Stimulated activated CD8-positive, alpha-beta memory T cell treated with anti-CD3 and anti-CD28 coated beads, Interleukin-15, amount 100 ng/mL, for 48 hours (primary cell): ENCODE data around the gene NHERF2.
A peak's percentile ranks its signal among the peaks of the same experiment; 100 is the strongest.

ENCODE experiments used
- DNase-seq, 2 donors: peaks; one replicate each; pipeline ENCODE4 v3.0.0-alpha.2; 2020; ENCODE audit warnings: low read depth in 2 of 2

Gene NHERF2

GRCh38 chr16:2040787-2041522 is 14.3 kb downstream of the NHERF2 start:
- no peak for DNase-seq

GRCh38 chr16:2042171-2042985 is 15.7 kb downstream of the NHERF2 start:
- DNase-seq = no peak

GRCh38 chr16:2042986-2043666 is 16.4 kb downstream of the NHERF2 start:
- no peak for DNase-seq

GRCh38 chr16:2043667-2044451 is 17.2 kb downstream of the NHERF2 start:
- no peak for DNase-seq

GRCh38 chr16:2044541-2044940 is 17.8 kb downstream of the NHERF2 start:
- no peak for DNase-seq

GRCh38 chr16:2045965-2046892 is 19.5 kb downstream of the NHERF2 start:
- no peak for DNase-seq

GRCh38 chr16:2046893-2047329 is 20.2 kb downstream of the NHERF2 start:
- DNase-seq = no peak

GRCh38 chr16:2047330-2048115 is 20.8 kb downstream of the NHERF2 start, which contains the start of the genes NTHL1 and TSC2:
Gene NTHL1 (minus strand): TSS chr16:2047834. CDS start chr16:2047823, 11 bp downstream.
Gene TSC2 (plus strand): TSS chr16:2047985. CDS start chr16:2048616, 631 bp downstream.
- peak; percentile 93 to 96 for DNase-seq

GRCh38 chr16:2048116-2048543 is 21.4 kb downstream of the NHERF2 start:
- DNase-seq = no peak

- DNase-seq = no peak
Measured at GRCh38 chr16:2053211-2053610, 26.5 kb downstream of the NHERF2 start.

- DNase-seq = no peak
Measured at GRCh38 chr16:2053897-2054296, 27.2 kb downstream of the NHERF2 start.

- DNase-seq = no peak
Measured at GRCh38 chr16:2054543-2055245, 28.0 kb downstream of the NHERF2 start.

- no peak for DNase-seq
Measured at GRCh38 chr16:2056077-2056476, 29.4 kb downstream of the NHERF2 start.

GRCh38 chr16:2056681-2057407 is 30.1 kb downstream of the NHERF2 start:
- DNase-seq = no peak

GRCh38 chr16:2057438-2057837 is 30.7 kb downstream of the NHERF2 start:
- no peak for DNase-seq

- no peak for DNase-seq
Measured at GRCh38 chr16:2058420-2058819, 31.7 kb downstream of the NHERF2 start.

- no peak for DNase-seq
Measured at GRCh38 chr16:2058872-2059271, 32.2 kb downstream of the NHERF2 start.

- DNase-seq = no peak
Measured at GRCh38 chr16:2060346-2060745, 33.6 kb downstream of the NHERF2 start.
